ENCODE measurements around the gene ENPP1. TPM values are rescaled to one million over a fixed set of nuclear protein-coding genes. Genes with fewer than 3 reads are reported as not detected.

Gene ENPP1
- total RNA-seq, 3 donors from 2014 or later (not counting 1 experiment from before 2014, with no cell fraction given), result 0.45 to 0.85 (median 0.83) TPM

DNA sequence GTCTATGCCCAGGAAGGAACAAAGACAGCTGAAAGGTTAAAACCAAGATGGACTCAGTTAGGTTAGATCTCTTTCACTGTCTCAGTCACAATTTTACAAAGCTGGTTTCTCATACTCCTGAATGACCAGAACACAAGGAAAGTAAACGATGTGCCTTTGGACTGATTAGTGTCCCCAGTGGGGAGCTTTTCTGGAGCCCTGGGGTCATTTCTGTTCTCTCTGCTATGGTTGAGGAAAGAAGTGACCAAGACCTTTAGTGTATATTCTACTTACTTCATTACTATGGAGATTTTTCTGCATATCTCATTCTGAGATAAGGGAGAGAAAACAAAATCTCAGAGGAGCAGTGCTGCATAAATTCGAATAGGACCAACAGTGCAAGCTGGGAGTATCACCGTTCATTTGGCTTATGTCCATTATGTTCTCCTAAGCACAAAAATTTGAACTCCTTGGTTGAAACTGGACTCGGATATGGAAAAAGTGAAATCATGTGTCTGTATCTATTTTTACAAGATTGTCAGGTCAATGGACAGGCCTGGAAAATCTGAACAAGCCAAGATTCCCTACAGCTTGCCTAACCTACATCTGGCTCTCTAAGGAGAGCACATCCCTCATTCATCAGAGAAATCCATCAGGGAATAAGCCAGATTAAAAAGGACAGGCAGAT lies 34.4 kb upstream of the ENPP1 start:
- Histone ChIP-seq H3K4me3 (ENCODE audit: low read length) (no peak overlapping the region), H3K36me3 (ENCODE audit: control insufficient read depth, insufficient read depth, low read length) (no peaks in the 10 kb centered on the region), H3K27me3 (ENCODE audit: control insufficient read depth, insufficient read depth, low read length) (no peaks in the 10 kb centered on the region), H3K4me1 (ENCODE audit: control insufficient read depth, insufficient read depth, low read length) (no peaks in the 10 kb centered on the region), H3K9me3 (ENCODE audit: control insufficient read depth, insufficient read depth, low read length) (no peaks in the 10 kb centered on the region), H3K27ac (ENCODE audit: low read length) (no peak overlapping the region)
- no peak overlapping the region for H3K4me3 Mint-ChIP-seq
- intact Hi-C loops (cut with micrococcal nuclease), result no loop called here
- WGBS (ENCODE audit: insufficient coverage), result 87% methylated on average over 4 of the region's 4 CpGs
- ATAC-seq (no peak), DNase-seq (no peak)
- no peaks in the 10 kb centered on the region for H3K9me3 Mint-ChIP-seq
- no peaks in the 10 kb centered on the region for H3K4me1 Mint-ChIP-seq
- no peaks in the 10 kb centered on the region for H3K36me3 Mint-ChIP-seq
- peaks cover 9 to 30% of the 10 kb centered on the region in 2 donors for H3K27me3 Mint-ChIP-seq (ENCODE audit: low read depth in 2 of 2)
- TF ChIP-seq, protein P1, sequence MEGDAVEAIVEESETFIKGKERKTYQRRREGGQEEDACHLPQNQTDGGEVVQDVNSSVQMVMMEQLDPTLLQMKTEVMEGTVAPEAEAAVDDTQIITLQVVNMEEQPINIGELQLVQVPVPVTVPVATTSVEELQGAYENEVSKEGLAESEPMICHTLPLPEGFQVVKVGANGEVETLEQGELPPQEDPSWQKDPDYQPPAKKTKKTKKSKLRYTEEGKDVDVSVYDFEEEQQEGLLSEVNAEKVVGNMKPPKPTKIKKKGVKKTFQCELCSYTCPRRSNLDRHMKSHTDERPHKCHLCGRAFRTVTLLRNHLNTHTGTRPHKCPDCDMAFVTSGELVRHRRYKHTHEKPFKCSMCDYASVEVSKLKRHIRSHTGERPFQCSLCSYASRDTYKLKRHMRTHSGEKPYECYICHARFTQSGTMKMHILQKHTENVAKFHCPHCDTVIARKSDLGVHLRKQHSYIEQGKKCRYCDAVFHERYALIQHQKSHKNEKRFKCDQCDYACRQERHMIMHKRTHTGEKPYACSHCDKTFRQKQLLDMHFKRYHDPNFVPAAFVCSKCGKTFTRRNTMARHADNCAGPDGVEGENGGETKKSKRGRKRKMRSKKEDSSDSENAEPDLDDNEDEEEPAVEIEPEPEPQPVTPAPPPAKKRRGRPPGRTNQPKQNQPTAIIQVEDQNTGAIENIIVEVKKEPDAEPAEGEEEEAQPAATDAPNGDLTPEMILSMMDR (IDR thresholded peaks at IDR 0.05), result no peak
- H3K27ac Mint-ChIP-seq, result no peak overlapping the region

DNA sequence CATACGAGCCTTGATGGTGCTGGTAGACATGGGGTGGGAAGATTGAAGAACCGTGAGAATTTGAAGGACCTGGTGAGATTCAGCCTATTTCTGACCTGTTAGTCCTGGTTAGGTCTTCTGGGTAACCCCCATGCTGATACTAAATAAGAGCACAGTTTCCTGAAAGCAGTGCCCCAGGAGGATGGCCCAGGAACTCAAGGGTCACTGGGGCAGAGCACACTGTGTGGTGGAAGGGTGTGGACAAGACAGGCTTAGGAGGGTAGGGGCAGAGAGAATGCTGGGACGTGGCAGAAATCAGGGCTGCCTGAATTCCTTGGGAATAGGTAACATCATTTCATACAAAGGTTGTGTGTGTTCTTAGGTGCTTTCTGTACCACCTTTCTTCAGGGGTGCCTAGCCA lies 31.9 kb upstream of the ENPP1 start:
- DNase-seq, result no peak
- H3K27ac Mint-ChIP-seq, result no peak overlapping the region
- TF ChIP-seq, protein P1 (IDR thresholded peaks at IDR 0.05), result no peak
- H3K27me3 Mint-ChIP-seq (ENCODE audit: low read depth in 2 of 2), result peaks cover 3 to 19% of the 10 kb centered on the region in 2 donors
- no peaks in the 10 kb centered on the region for H3K4me1 Mint-ChIP-seq
- H3K4me3 Mint-ChIP-seq, result no peak overlapping the region
- 91% methylated on average over 3 of the region's 3 CpGs for WGBS (ENCODE audit: insufficient coverage)
- H3K36me3 Mint-ChIP-seq, result no peaks in the 10 kb centered on the region
- Histone ChIP-seq H3K9me3 (ENCODE audit: control insufficient read depth, insufficient read depth, low read length) (no peaks in the 10 kb centered on the region), H3K4me1 (ENCODE audit: control insufficient read depth, insufficient read depth, low read length) (no peaks in the 10 kb centered on the region), H3K27ac (ENCODE audit: low read length) (no peak overlapping the region), H3K36me3 (ENCODE audit: control insufficient read depth, insufficient read depth, low read length) (no peaks in the 10 kb centered on the region), H3K27me3 (ENCODE audit: control insufficient read depth, insufficient read depth, low read length) (no peaks in the 10 kb centered on the region), H3K4me3 (ENCODE audit: low read length) (no peak overlapping the region)
- no peak for ATAC-seq
- intact Hi-C loops (cut with micrococcal nuclease), result no loop called here
- H3K9me3 Mint-ChIP-seq, result no peaks in the 10 kb centered on the region

DNA sequence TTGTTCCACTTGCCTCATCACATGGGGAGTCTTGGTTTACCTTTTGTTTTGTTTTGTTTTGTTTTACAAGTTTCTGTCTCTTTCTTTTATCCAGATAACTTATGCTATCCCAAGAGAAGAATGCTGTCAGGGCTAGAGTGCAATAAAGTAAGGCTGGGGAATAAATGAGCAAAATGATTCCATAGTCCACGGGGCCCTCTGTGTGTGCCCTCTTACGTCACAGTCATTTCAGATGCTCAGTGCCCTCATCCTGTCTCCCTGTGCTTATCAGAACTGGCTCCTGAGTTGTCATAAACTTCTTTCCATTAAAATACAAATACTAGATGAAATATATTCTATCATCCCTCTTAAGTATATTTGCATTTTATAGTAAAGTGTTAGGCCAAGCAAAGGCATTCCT lies 30.8 kb upstream of the ENPP1 start:
- H3K27ac Mint-ChIP-seq, result no peak overlapping the region
- H3K36me3 ChIP-seq (ENCODE audit: control insufficient read depth, insufficient read depth, low read length), result no peaks in the 10 kb centered on the region
- H3K27ac ChIP-seq (ENCODE audit: low read length), result no peak overlapping the region
- no peaks in the 10 kb centered on the region for H3K27me3 ChIP-seq (ENCODE audit: control insufficient read depth, insufficient read depth, low read length)
- H3K4me3 Mint-ChIP-seq, result no peak overlapping the region
- H3K4me1 ChIP-seq (ENCODE audit: control insufficient read depth, insufficient read depth, low read length), result no peaks in the 10 kb centered on the region
- intact Hi-C loops (cut with micrococcal nuclease), result no loop called here
- no peaks in the 10 kb centered on the region for H3K9me3 Mint-ChIP-seq
- H3K4me3 ChIP-seq (ENCODE audit: low read length), result no peak overlapping the region
- DNase-seq (no peak), ATAC-seq (no peak)
- H3K9me3 ChIP-seq (ENCODE audit: control insufficient read depth, insufficient read depth, low read length), result no peaks in the 10 kb centered on the region
- TF ChIP-seq, protein P1 (IDR thresholded peaks at IDR 0.05), result no peak
- H3K4me1 Mint-ChIP-seq, result no peaks in the 10 kb centered on the region
- 88% methylated on average over 2 of the region's 2 CpGs for whole genome bisulfite sequencing (ENCODE audit: insufficient coverage)
- peaks cover 0 to 19% of the 10 kb centered on the region in 2 donors for H3K27me3 Mint-ChIP-seq (ENCODE audit: low read depth in 2 of 2)
- H3K36me3 Mint-ChIP-seq, result no peaks in the 10 kb centered on the region

GRCh38 chr6:131778169-131778568 lies 29.7 kb upstream of the ENPP1 start:
- no peak for ATAC-seq
- no peak overlapping the region for H3K4me3 Mint-ChIP-seq
- no peaks in the 10 kb centered on the region for H3K4me1 Mint-ChIP-seq
- H3K27me3 ChIP-seq (ENCODE audit: control insufficient read depth, insufficient read depth, low read length), result no peaks in the 10 kb centered on the region
- H3K36me3 Mint-ChIP-seq, result no peaks in the 10 kb centered on the region
- DNase-seq, result no peak
- no peaks in the 10 kb centered on the region for H3K9me3 ChIP-seq (ENCODE audit: control insufficient read depth, insufficient read depth, low read length)
- WGBS (ENCODE audit: insufficient coverage), result 71% methylated on average over 1 of the region's 1 CpG
- H3K4me3 ChIP-seq (ENCODE audit: low read length), result no peak overlapping the region
- no peak overlapping the region for H3K27ac ChIP-seq (ENCODE audit: low read length)
- H3K9me3 Mint-ChIP-seq, result no peaks in the 10 kb centered on the region
- H3K4me1 ChIP-seq (ENCODE audit: control insufficient read depth, insufficient read depth, low read length), result no peaks in the 10 kb centered on the region
- H3K36me3 ChIP-seq (ENCODE audit: control insufficient read depth, insufficient read depth, low read length), result no peaks in the 10 kb centered on the region
- intact Hi-C loops (cut with micrococcal nuclease), result no loop called here
- TF ChIP-seq, protein P1 (IDR thresholded peaks at IDR 0.05), result no peak
- no peak overlapping the region for H3K27ac Mint-ChIP-seq
- peaks cover 0 to 13% of the 10 kb centered on the region in 2 donors for H3K27me3 Mint-ChIP-seq (ENCODE audit: low read depth in 2 of 2)

Data from natural killer cell (primary cell).